HS-27A (cell line): Measurements from ENCODE around the gene FHAD1.

ENCODE experiments used
- DNase-seq: peaks from one replicate; pipeline ENCODE4 v3.0.0-alpha.2; 2012; ENCODE audit warnings: low read depth, missing footprints

FHAD1 gene

GRCh38 chr1:15439325-15439724, 192.3 kb downstream of the FHAD1 start:
- DNase-seq, result no peak

GRCh38 chr1:15440357-15440756, 193.3 kb downstream of the FHAD1 start:
- no peak for DNase-seq

GRCh38 chr1:15441247-15441646, 194.2 kb downstream of the FHAD1 start:
- DNase-seq, result no peak

GRCh38 chr1:15442119-15442518, 195.1 kb downstream of the FHAD1 start:
- no peak for DNase-seq

- DNase-seq, result no peak
Observed at GRCh38 chr1:15442759-15443158, 195.7 kb downstream of the FHAD1 start.

GRCh38 chr1:15443281-15443680, 196.3 kb downstream of the FHAD1 start:
- no peak for DNase-seq

GRCh38 chr1:15444468-15445389, 197.7 kb downstream of the FHAD1 start:
- DNase-seq, result no peak

- DNase-seq, result no peak
Observed at GRCh38 chr1:15445390-15446122, 198.5 kb downstream of the FHAD1 start.

- DNase-seq, result no peak
Observed at GRCh38 chr1:15446212-15446611, 199.2 kb downstream of the FHAD1 start.
